SU-DHL-6 (cell line): Measurements from ENCODE around the gene ANAPC10.

Source experiments
- H2AFZ ChIP-seq: fragments of 200-600 bp; sonication (generic); 2 replicates; pipeline ENCODE4 v1.6.1; 2014; ENCODE audit warnings: low read depth, mild to moderate bottlenecking, moderate library complexity, mixed read lengths, antibody characterized with exemption, low read length; ENCODE audit not compliant: severe bottlenecking
- H3F3A ChIP-seq: fragments of 200-600 bp; shearing (Covaris generic); 2 replicates; pipeline ENCODE4 v1.6.0; 2016; ENCODE audit warnings: antibody characterized with exemption, mild to moderate bottlenecking; ENCODE audit not compliant: insufficient read depth
- H3K27ac ChIP-seq: fragments of 200-600 bp; sonication (generic); 2 replicates; pipeline ENCODE4 v1.5.1; 2016; ENCODE audit warnings: low read depth, mild to moderate bottlenecking, low read length, moderate library complexity, mixed read lengths
- H3K27me3 ChIP-seq: fragments of 200-600 bp; sonication (generic), shearing (Covaris generic); 2 replicates; pipeline ENCODE4 v1.6.0; 2014; ENCODE audit warnings: mild to moderate bottlenecking, low read length
- H3K36me3 ChIP-seq: fragments of 200-600 bp; sonication (generic); 2 replicates; pipeline ENCODE4 v1.6.1; 2014; ENCODE audit warnings: mild to moderate bottlenecking, low read length, mixed read lengths
- H3K4me2 ChIP-seq: fragments of 300-600, 200-600 bp; shearing (Covaris generic), sonication (generic); 2 replicates; pipeline ENCODE4 v1.6.0; 2014; ENCODE audit warnings: low read length, low read depth, mild to moderate bottlenecking; ENCODE audit not compliant: poor library complexity, severe bottlenecking
- H3K4me3 ChIP-seq: fragments of 200-600 bp; sonication (generic); 2 replicates; pipeline ENCODE4 v1.5.1; 2014; ENCODE audit warnings: antibody characterized with exemption, low read length, mild to moderate bottlenecking, mixed read lengths; ENCODE audit not compliant: insufficient read depth, poor library complexity, severe bottlenecking
- H3K79me2 ChIP-seq: fragments of 200-600 bp; sonication (generic); 2 replicates; pipeline ENCODE4 v1.6.1; 2014; ENCODE audit warnings: mild to moderate bottlenecking, low read length, moderate library complexity; ENCODE audit not compliant: insufficient read depth
- H3K9ac ChIP-seq: fragments of 200-600 bp; sonication (generic); 2 replicates; pipeline ENCODE4 v1.7.0; 2014; ENCODE audit warnings: mild to moderate bottlenecking, low read length
- H3K9me2 ChIP-seq: fragments of 200-600 bp; sonication (generic); replicated peaks from 2 replicates; pipeline ENCODE4 v1.6.1; 2014; ENCODE audit warnings: low read length; ENCODE audit not compliant: insufficient read depth
- H3K9me3 ChIP-seq: fragments of 200-600 bp; sonication (generic); 2 replicates; pipeline ENCODE4 v1.6.1; 2014; ENCODE audit warnings: low read length, mixed read lengths; ENCODE audit not compliant: insufficient read depth
- H4K20me1 ChIP-seq: fragments of 200-600 bp; sonication (generic); 2 replicates; pipeline ENCODE4 v1.6.1; 2014; ENCODE audit warnings: low read depth, mild to moderate bottlenecking, antibody characterized with exemption, low read length, moderate library complexity, mixed read lengths
- CTCF ChIP-seq: fragments of 200-600 bp; sonication (generic); IDR thresholded peaks from one replicate; pipeline ENCODE4 v1.5.1; 2017; ENCODE audit warnings: antibody characterized with exemption, mild to moderate bottlenecking, low read length, moderate library complexity; ENCODE audit not compliant: insufficient read depth, poor library complexity, severe bottlenecking
- EZH2phosphoT487 ChIP-seq: fragments of 200-600 bp; sonication (generic), shearing (Covaris generic); conservative IDR thresholded peaks from 2 replicates; pipeline ENCODE4 v1.6.1; 2018; ENCODE audit warnings: mild to moderate bottlenecking, antibody characterized with exemption, low read length, moderate library complexity, mixed read lengths

ANAPC10 gene

GRCh38 chr4:145048817-145049216 lies 49.2 kb downstream of the ANAPC10 start:
- TF ChIP-seq CTCF = no peak
- TF ChIP-seq EZH2phosphoT487 = no peak
- Histone ChIP-seq H3F3A (no peaks in the 10 kb centered on the region), H3K27ac (no peak overlapping the region), H3K36me3 (no peaks in the 10 kb centered on the region), H4K20me1 (no peaks in the 10 kb centered on the region), H3K27me3 (no peaks in the 10 kb centered on the region), H3K9me2 (no peaks in the 10 kb centered on the region), H3K9me3 (no peaks in the 10 kb centered on the region), H3K4me2 (no peak overlapping the region), H3K79me2 (no peaks in the 10 kb centered on the region), H3K9ac (no peak overlapping the region), H2AFZ (no peak overlapping the region), H3K4me3 (no peak overlapping the region)

- H3K4me3 ChIP-seq = no peak overlapping the region
- no peak overlapping the region for H3K27ac ChIP-seq
- no peaks in the 10 kb centered on the region for H3K36me3 ChIP-seq
- H3K9ac ChIP-seq = no peak overlapping the region
- no peak overlapping the region for H3K4me2 ChIP-seq
- peaks cover under 1% of the 10 kb centered on the region; the same call in 1 of the 2 replicates for H3F3A ChIP-seq
- H4K20me1 ChIP-seq = no peaks in the 10 kb centered on the region
- H3K79me2 ChIP-seq = no peaks in the 10 kb centered on the region
- H3K27me3 ChIP-seq = no peaks in the 10 kb centered on the region
- no peaks in the 10 kb centered on the region for H3K9me3 ChIP-seq
- no peak overlapping the region for H2AFZ ChIP-seq
- no peaks in the 10 kb centered on the region for H3K9me2 ChIP-seq
- TF ChIP-seq CTCF = no peak
- TF ChIP-seq EZH2phosphoT487 = no peak
Observed at GRCh38 chr4:145047151-145047550, 50.8 kb downstream of the ANAPC10 start.

- H4K20me1 ChIP-seq = no peaks in the 10 kb centered on the region
- no peaks in the 10 kb centered on the region for H3K9me2 ChIP-seq
- no peaks in the 10 kb centered on the region for H3K27me3 ChIP-seq
- peaks cover 4% of the 10 kb centered on the region; the same call in 1 of the 2 replicates for H3F3A ChIP-seq
- no peak overlapping the region for H2AFZ ChIP-seq
- TF ChIP-seq CTCF = no peak
- no peak overlapping the region for H3K4me2 ChIP-seq
- H3K9me3 ChIP-seq = no peaks in the 10 kb centered on the region
- peaks cover 3% of the 10 kb centered on the region; the same call in 1 of the 2 replicates for H3K79me2 ChIP-seq
- H3K27ac ChIP-seq = no peak overlapping the region
- H3K4me3 ChIP-seq = no peak overlapping the region
- no peak overlapping the region for H3K9ac ChIP-seq
- H3K36me3 ChIP-seq = no peaks in the 10 kb centered on the region
Observed at GRCh38 chr4:145045180-145045579, 52.8 kb downstream of the ANAPC10 start.
